Measurements from ENCODE around the gene RTF1.

RTF1 gene

DNA sequence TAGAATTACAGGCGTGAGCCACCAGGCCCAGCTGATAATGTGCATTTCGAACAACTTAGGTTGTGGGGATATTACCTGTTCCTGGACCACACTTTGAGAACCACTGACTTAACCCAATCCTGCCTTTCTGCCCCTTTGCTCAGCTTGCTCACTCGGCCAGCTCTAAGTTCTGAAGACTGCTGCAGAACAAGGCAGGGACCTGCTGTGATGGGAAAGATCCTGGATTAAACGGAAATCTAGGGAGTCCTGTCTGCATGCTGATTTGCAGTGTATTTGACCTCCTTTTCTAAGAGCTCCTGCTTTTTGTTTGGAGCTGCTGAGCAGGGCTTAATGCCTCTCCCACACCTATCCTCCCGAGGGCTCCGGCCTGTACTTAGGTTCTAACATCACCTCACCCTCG, 93.8 kb downstream of the RTF1 start:
- DNase-seq, result peak; percentile 24

- no peak for DNase-seq
Measured at GRCh38 chr15:41511331-41511898, 94.5 kb downstream of the RTF1 start.

DNA sequence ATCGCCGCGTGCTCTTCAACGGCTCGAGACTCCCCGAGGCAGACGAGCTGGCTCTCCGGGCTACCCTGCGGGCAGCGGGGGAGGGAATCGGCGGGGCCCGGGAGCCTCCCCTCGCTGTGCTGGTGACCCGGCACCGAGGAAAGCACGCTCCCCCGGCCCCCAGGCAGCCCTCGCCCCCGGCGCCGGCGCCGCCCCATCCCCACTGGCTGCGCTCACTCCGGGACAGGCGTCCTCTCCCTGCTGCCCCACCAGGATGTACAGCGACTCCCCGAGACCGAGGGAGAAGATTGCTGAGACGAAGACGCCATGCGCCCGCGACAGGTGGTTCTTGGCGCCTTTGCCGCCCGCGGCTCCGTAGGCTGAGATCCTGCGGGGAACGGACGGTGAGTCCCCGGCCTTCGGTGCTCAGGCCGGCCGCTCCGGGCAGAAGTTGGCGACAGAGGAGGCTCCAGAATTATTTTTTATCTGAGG, 95.0 kb downstream of the RTF1 start:
- no peak for DNase-seq

DNA sequence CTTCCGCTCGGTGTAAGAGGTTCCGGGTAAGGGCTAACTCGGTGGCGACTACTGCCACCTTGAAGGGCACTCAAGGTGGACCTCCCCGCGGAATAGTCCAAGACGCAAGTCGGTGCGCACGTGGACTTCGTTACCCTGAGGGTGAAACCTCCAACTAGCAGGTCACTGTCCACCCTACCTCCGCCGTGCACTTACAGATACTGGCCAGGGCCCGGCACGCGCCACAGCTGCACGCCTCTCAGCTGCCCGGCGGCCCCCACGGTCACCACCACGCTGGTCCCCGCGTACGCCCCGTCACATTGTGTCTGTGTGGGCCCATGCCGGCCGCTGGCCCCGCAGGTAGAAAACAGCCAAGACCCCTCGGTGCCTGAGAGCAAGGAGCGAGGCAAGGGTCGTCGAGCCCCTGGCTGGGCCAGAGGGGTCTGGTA, 95.6 kb downstream of the RTF1 start:
- DNase-seq, result no peak

GRCh38 chr15:41512940-41513505, 96.1 kb downstream of the RTF1 start:
- DNase-seq, result no peak

GRCh38 chr15:41513506-41514227, 96.8 kb downstream of the RTF1 start, which contains the start of gene LTK:
Gene LTK, minus strand, starts transcription at chr15:41513827. Its CDS starts 118 bp downstream, at chr15:41513709.
- no peak for DNase-seq

- DNase-seq, result no peak
Measured at GRCh38 chr15:41517895-41518449, 101.1 kb downstream of the RTF1 start.

GRCh38 chr15:41520636-41521035, 103.7 kb downstream of the RTF1 start:
- no peak for DNase-seq

DNA sequence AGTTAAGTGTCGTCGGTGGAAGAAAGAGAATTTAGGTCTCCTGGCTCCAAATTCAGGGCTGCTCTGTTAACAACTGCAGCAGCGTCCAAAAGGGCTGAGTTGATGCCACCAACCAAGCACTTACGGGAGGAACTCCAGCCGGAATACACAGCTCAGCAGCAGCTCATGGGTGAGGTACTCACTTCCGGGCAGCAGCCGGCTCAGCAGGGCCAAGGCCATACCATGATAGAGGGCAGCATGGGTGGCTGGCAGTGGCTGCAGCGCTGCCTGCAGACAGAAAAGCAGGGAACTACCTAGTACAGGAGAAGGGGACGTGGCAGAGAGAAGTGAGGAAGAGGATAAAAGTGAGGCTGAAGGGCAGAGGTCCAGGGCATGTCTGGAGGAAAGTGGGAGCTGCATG, 104.7 kb downstream of the RTF1 start:
- no peak for DNase-seq

DNA sequence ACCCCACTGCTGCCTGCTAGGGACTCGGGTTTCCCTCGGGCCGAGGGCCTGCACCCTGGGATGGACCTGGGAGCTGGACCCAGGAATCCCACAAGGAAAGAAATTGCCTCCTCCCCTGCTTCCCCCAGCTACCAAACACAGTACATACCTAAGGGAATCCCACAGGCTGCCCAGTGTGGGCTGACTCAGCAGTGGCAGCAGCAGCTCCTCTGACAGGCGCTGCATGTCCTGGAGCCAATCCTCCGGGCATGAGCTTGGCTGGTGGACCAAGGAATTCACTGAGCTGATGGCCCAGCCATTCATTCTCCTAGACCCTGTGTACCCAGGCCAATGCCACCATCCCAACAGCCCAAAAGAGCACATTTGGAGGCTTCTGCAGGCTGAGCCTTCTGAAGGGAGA, 106.2 kb downstream of the RTF1 start:
- DNase-seq, result no peak

DNA sequence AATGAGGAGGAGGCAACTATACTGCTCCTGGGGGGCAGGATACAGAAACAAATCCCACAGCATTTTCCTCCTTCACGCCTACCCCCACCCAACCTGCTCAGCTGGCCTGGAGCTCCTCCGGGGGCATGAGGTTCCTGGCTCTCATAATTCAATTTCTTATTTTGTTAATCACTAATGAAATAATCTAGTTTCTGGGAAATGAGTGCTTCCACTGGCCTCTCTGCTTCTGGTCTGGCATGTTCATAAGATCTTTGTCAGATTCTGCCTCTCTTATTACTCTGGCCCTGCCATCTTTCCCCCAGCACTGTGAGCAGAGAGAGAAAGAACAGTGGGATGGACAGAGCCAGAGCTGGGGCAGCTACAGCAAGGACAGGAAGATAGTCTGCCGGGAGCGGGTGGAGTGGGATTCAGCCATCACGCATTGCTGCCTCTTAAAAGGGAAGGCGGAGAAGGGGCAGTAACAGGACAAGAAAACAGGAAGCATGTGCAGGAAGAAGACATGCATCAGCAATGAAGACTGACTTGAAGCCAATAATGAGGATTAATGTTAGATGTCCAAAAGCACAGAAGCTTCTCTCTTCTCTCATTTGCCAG, 113.6 kb downstream of the RTF1 start:
- no peak for DNase-seq
